GM18502 (cell line): ENCODE data around the gene PGRMC2.

Experiments used
- ATAC-seq: cut with Tn5 transposase; IDR thresholded peaks from one replicate; pipeline ENCODE4 v1.9.1; 2021; ENCODE audit warnings: mild to moderate bottlenecking; ENCODE audit not compliant: unreplicated experiment, poor library complexity

PGRMC2 gene

GRCh38 chr4:128301979-128302378, 14.4 kb upstream of the PGRMC2 start:
- ATAC-seq = no peak

DNA sequence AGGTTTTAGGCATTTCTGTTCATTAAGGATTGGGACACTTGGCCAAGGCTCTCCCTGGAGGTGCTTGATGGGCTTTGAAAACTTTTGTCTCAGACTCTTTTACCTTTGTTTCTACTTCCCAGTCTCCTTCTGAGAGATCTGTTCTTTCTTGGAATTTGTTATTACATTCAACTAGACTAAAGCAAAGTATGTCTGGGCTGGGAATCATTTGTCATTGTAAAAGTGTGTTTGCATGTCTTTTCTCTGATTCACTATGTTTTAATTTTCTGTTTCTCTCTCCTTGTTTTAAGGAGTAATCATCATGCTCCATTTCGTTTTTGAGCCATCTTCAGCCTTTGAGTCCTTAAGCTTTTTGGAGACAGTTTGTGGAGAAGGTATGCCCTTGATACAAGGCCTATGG, 12.2 kb upstream of the PGRMC2 start:
- no peak for ATAC-seq

GRCh38 chr4:128298852-128299251, 11.2 kb upstream of the PGRMC2 start:
- peak; percentile 71 for ATAC-seq

GRCh38 chr4:128298146-128298758, 10.6 kb upstream of the PGRMC2 start:
- ATAC-seq = no peak

GRCh38 chr4:128295255-128295654, 7.6 kb upstream of the PGRMC2 start:
- ATAC-seq = no peak

DNA sequence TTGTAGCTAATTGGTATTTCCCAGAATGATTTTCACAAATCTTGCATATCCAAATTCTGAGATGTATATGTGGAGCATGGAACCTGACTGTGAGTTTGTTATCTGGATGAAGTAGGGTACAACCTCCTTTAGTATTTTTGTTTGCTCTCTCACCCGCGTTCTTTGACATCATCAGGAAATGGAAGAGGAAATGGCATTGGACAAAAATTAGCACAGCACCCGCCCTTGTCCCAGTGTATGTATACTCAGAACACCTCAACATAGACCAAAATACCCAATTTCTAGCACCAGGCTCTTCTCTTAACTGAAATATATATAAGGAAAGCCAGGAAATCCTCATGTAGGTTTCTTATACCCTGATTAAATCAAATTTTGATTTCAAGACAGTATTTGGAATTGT, 6.9 kb upstream of the PGRMC2 start:
- no peak for ATAC-seq

GRCh38 chr4:128292349-128292748, 4.7 kb upstream of the PGRMC2 start:
- ATAC-seq = no peak

DNA sequence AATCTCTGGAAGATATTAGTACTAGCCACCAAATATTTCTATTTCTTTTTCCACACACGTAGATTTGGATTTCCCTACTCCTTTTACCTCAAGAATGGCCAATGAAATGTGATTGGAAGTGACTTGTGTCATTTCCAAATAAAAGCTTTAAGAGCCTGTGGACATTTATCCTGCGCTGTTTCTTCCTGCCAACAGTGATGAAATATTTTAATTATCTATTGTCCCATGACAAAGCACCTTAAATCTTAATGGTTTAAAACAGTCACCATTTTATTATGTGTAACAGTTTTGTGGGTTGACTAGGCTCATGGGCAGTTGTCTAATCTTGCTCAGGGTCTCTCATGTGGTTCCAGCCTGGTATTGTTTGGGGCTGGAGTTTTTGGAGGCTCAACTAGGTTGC, 3.5 kb upstream of the PGRMC2 start:
- no peak for ATAC-seq

- no peak for ATAC-seq
These were observed 2.9 kb upstream of the PGRMC2 start for GRCh38 chr4:128290526-128290925.

DNA sequence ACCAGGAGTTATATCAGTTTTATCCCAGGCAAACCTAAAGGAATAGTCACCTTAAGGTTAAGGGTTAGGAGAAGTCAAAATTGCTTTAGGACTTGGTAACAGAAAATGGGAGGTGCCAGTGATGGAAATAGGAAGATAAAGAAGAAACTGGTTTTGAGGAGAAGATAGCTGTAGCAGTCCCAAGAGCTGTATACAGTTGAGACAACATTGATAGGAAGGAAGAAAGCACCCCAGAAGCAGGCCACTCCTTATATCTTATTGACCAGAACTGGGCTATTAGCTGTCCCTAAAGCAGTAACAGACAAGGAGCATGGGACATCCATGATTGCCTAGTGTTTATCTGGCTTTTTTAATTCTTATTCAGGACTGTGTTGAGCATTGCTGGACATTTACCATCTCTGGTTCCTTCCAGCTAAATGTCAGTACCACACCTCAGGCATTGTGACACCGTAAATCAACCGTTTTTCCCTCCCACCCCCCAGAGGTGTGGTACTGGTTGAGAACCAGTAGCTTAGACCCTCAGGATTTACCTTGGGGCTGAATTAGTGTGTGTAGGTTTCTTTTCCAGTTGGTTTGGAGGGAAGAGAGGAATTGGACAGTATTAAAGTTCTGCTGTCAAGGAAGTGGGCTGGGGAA, 2.0 kb upstream of the PGRMC2 start:
- no peak for ATAC-seq

DNA sequence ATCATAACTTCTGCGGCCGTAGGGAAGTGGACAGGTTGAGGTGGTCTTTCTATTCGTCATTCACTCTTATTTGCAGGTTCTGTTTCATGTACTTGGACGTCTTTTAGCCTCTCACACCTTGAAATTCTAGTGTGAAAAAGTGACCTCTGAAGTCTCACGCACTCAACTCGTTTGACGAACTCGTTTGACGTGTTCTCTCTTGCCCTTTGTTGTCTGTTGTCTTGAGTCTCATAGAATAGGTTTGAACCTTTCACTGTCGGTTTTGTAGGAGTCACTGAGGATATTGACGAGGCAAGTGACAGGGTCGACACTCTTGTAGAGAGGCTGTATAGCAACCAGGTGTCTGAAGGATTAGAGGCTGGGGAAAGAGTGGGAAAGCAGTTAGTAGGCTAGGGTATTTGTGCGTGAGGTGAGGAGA, 1.1 kb upstream of the PGRMC2 start:
- ATAC-seq = no peak

DNA sequence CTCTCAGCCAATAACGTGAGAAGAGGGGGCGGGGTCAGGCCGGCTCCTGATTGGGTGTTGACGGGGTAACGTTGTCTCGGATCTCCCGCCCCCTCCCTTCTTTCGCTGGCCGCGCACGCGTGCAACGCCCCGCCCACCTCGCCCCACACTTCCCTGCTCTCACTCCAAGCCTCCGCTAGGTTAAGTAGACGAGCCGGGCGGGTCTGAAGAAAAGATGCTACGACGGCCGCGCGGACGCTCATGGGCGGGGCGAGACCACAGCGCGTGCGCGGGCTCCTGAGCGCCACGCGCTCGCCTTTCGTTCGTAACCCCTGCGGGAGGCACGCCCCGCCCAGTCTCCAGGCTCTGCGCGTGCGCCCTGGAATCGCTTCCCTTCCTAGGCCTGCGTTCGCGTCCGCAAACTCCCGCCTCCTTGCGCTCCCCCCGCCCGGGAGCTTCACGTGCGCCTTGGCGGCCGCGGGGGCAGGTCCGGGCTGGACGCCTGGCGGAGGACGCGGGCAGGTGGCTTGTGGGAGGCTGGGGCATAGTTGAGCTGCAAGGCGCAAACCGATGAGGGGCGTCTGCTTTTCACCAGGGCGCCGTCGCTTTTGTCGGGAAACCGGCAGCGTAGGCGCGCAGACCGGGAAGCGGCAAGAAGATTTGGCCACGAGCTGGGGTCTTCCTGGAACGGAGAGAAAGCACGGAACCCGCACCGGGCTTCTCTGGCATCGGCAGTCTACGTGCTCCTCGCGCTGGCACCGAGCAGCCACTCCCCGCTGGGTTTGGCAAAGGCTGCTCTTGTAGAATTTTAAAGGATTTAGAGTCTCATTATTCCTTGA, 467 bp upstream of the PGRMC2 start:
- peak; percentile 81 for ATAC-seq

- peak; percentile 26 for ATAC-seq
These were observed 1.0 kb downstream of the PGRMC2 start for GRCh38 chr4:128286474-128287058.

DNA sequence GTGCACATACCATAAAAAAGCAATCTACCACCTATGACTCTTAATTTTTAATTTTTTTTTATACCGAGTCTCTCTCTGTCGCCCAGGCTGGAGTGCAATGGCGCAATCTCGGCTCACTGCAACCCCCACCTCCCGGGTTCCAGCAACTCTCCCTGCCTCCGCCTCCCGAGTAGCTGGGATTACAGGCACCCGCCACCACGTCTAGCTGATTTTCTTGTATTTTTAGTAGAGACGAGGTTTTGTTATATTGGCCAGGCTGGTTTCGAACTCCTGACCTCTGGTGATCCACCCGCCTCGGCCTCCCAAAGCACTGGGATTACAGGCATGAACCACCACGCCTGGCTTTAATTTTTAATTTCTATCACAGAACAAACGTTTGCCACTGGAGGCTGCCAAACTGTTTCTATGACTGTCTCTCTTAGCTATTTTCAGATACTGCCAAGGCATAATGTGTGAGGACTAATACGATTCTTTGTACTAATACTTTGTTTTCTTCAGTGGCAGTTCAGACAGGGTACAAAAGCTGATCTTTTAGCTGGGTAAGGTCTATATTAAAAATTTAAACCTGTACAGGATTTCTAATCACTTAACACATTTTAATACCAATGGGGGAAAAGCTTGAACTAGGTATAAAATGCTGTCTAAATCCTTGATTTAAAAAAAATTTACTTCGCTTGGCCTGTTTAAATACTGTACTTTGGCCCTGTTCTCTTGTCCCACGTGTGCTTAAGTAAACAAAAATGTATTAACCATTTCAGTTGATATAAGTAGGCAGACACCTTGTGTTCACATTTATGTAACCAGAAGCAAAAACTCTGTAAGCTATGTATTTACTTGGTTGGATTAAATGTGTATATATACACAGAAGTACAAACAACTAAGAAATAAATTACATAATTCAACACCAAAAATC, 2.3 kb downstream of the PGRMC2 start:
- ATAC-seq = no peak

DNA sequence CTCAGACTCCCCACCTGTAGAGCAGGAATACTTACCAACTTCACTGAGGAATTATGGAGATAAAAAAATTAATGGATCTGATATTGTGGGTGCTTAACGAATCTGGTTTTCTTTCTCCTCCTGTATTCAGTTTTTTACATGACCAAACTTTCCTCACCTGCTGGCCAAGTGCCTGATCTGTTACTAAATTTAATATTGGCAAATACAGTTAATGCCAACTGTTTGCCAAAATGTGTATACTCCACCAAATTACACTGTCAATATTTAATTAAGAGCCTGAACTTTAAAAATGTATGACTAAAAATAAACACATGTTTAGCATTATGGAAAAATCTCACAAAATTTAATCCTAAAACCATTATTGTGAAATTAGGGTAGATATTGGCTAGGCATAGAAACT, 3.3 kb downstream of the PGRMC2 start:
- ATAC-seq = no peak

GRCh38 chr4:128283071-128283470, 4.5 kb downstream of the PGRMC2 start:
- no peak for ATAC-seq

- no peak for ATAC-seq
These were observed 5.1 kb downstream of the PGRMC2 start for GRCh38 chr4:128282516-128282915.

GRCh38 chr4:128281354-128281753, 6.3 kb downstream of the PGRMC2 start:
- ATAC-seq = no peak

DNA sequence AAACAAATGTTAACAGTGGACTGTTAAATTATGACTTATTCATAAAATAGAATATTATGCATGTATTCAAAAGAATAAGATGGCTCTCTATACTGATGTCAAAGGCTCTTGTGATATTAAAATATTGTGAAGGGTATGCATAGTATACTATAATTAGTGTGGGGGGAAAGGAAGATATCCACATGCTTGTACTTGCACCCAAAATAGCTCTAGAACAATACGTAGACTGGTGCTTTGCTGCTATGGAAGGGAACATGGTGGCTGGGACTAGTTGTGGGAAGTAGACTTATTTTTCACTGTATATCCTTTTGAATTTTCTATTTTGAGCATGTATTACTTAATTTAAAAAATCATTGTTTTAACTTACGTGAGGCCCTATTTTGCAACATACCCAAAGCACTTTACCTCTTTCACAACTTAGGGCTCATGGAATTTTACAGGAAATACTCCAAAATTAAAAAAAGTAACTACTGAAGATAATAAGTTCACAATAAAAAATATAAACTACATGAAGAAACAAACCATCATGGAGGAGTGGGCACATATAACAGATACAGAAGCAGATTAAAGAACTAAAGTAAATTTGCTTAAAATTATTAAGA, 7.9 kb downstream of the PGRMC2 start:
- ATAC-seq = no peak

DNA sequence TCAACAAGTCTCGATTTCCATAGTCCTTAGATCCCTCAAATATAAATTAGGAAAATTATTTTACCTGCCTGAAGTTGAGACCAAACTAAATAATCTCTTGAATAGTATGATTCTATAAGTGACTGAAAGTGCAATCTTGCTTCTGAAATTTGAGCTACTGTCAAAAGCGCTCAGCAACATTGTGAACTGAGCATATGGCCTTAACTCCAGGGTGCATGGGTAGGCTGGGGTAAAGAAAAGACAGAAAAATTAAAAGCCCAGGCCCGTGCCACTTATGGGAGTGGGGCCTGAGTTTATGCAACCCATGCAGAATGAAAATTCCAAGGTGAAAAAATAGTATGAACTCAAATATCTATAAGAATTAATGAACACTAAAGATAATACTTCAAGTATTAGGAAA, 9.8 kb downstream of the PGRMC2 start:
- ATAC-seq = no peak
